GM23338 (cell line): Measurements from ENCODE around the gene CABCOCO1.

ENCODE experiments used
- CTCF ChIP-seq, 2 experiments: fragments of 200-600 bp in 1 of 2; sonication (generic) in 1 of 2; conservative IDR thresholded peaks; 2 replicates each; pipeline versions ENCODE4 v1.5.1 to v1.6.1; 2016 to 2017; ENCODE audit warnings: antibody characterized with exemption in 2 of 2, low read depth in 2 of 2, mild to moderate bottlenecking in 2 of 2, moderate library complexity in 1 of 2
- POLR2AphosphoS5 ChIP-seq: IDR thresholded peaks from 2 replicates; pipeline ENCODE4 v1.6.1; 2016; ENCODE audit warnings: antibody characterized with exemption, low read depth

GRCh38 chr10:61761825-61762217 is 99.1 kb downstream of the CABCOCO1 start:
- TF ChIP-seq POLR2AphosphoS5 (no peak), CTCF (conservative IDR thresholded peaks at IDR 0.05; ENCODE audit: low read depth in 2 of 2) (no peak)
